HCT116 (cell line): ENCODE data around the gene RPL11. TPM values are rescaled to one million over a fixed set of nuclear protein-coding genes. Genes with fewer than 3 reads are reported as not detected.
"Not testable (repeated sequence)": the region's sequence is repeated elsewhere in the genome, so short reads cannot be mapped to it uniquely, and the experiment has no call there.

Experiments
- ATAC-seq: fragments of 200-7000 bp; cut with Tn5 transposase; 2 replicates; pipeline ENCODE4 v1.9.1; 2020; ENCODE audit warnings: mild to moderate bottlenecking, moderate library complexity
- BruUV-seq: library from RNA; stranded (reverse); fragments of 400-500 nt; replicated peaks from 2 replicates; lab custom pipeline; 2021; lab: Mats Ljungman, UMichigan
- CTCF ChIA-PET: fragments of 300-600 bp; sonication (Branson Sonifier 250); formaldehyde crosslinking; loops from one replicate; lab custom pipeline; 2021; ENCODE audit warnings: antibody characterized with exemption; lab: Charles Lee
- POLR2A ChIA-PET: fragments of 300-600, 350-600 bp; sonication (Branson Sonifier 250); formaldehyde crosslinking; loops from one replicate; lab custom pipeline; 2021; ENCODE audit warnings: antibody characterized with exemption; lab: Charles Lee
- RAD21 ChIA-PET, 2 experiments: fragments of 300-600 bp; sonication (Branson Sonifier 250); formaldehyde crosslinking; loops; one replicate each; lab custom pipeline; 2023; ENCODE audit warnings: low total read pairs in 2 of 2; ENCODE audit not compliant: uncharacterized antibody in 2 of 2, unreplicated experiment in 2 of 2, low non-redundant PET in 1 of 2; lab: Charles Lee
- DNase-seq: peaks from one replicate; pipeline ENCODE4 v3.0.0-alpha.2; 2010; ENCODE audit warnings: low read depth, low spot score
- H2AFZ ChIP-seq: fragments of 200-600 bp; shearing (Covaris generic), sonication (generic); 2 replicates; pipeline ENCODE4 v1.6.1; 2017; ENCODE audit warnings: low read depth, mixed run types, mixed read lengths, antibody characterized with exemption, low read length; ENCODE audit not compliant: poor library complexity, severe bottlenecking
- H3K27ac ChIP-seq: 2 replicates; pipeline ENCODE4 v1.5.1; 2012; ENCODE audit warnings: low read depth, low read length
- H3K27me3 ChIP-seq: fragments of 200-600 bp; sonication (generic); 2 replicates; pipeline ENCODE4 v1.6.1; 2016; ENCODE audit warnings: mixed run types, low read length, mixed read lengths; ENCODE audit not compliant: insufficient read depth
- H3K36me3 ChIP-seq, 2 experiments: fragments of 200-500 bp in 1 of 2; fragments of 200-600 bp in 1 of 2; sonication (Bioruptor generic) in 1 of 2; sonication (generic) in 1 of 2; 2 replicates each; pipeline versions ENCODE4 v1.5.1 to v1.6.1; 2014 to 2016; ENCODE audit warnings: low read length in 2 of 2, inconsistent platforms in 1 of 2, mixed read lengths in 1 of 2, mixed run types in 1 of 2; ENCODE audit not compliant: insufficient read depth in 2 of 2, control insufficient read depth in 1 of 2
- H3K4me1 ChIP-seq, 2 experiments: fragments of 200-600 bp in 1 of 2; sonication (generic) in 1 of 2; 2 replicates each; pipeline versions ENCODE4 v1.5.1 to v1.6.1; 2012 to 2017; ENCODE audit warnings: low read length in 2 of 2, inconsistent platforms in 1 of 2, mild to moderate bottlenecking in 1 of 2, mixed read lengths in 1 of 2, mixed run types in 1 of 2, moderate library complexity in 1 of 2; ENCODE audit not compliant: insufficient read depth in 2 of 2, control insufficient read depth in 1 of 2
- H3K4me2 ChIP-seq: fragments of 200-600 bp; sonication (generic); 2 replicates; pipeline ENCODE4 v1.6.1; 2017; ENCODE audit warnings: mixed run types, low read length, mixed read lengths
- H3K4me3 ChIP-seq, 2 experiments: fragments of 200-600 bp in 1 of 2; sonication (generic) in 1 of 2; replicated peaks in 1 of 2; 2 replicates each; pipeline ENCODE4 v1.5.1; 2011 to 2016; ENCODE audit warnings: low read length in 2 of 2, control low read depth in 1 of 2, low read depth in 1 of 2, mild to moderate bottlenecking in 1 of 2, mixed read lengths in 1 of 2, mixed run types in 1 of 2
- H3K79me2 ChIP-seq: fragments of 200-600 bp; sonication (generic); 2 replicates; pipeline ENCODE4 v1.6.1; 2017; ENCODE audit warnings: mild to moderate bottlenecking, mixed run types, low read length, moderate library complexity, mixed read lengths; ENCODE audit not compliant: insufficient read depth
- H3K9ac ChIP-seq: fragments of 200-600 bp; sonication (generic); 2 replicates; pipeline ENCODE4 v1.6.1; 2016; ENCODE audit warnings: low read length, mixed read lengths
- H3K9me2 ChIP-seq: fragments of 200-600 bp; sonication (generic), shearing (Covaris generic); 2 replicates; pipeline ENCODE4 v1.6.1; 2017; ENCODE audit warnings: mixed run types, mild to moderate bottlenecking, moderate library complexity; ENCODE audit not compliant: insufficient read depth
- H3K9me3 ChIP-seq, 2 experiments: fragments of 200-500 bp in 1 of 2; fragments of 200-600 bp in 1 of 2; sonication (Bioruptor generic) in 1 of 2; sonication (generic) in 1 of 2; 2 replicates each; pipeline ENCODE4 v1.6.1; 2014 to 2017; ENCODE audit warnings: low read length in 2 of 2, mixed read lengths in 2 of 2, inconsistent platforms in 1 of 2, low read depth in 1 of 2, mild to moderate bottlenecking in 1 of 2, mixed run types in 1 of 2, moderate library complexity in 1 of 2; ENCODE audit not compliant: control insufficient read depth in 1 of 2, insufficient read depth in 1 of 2
- H4K20me1 ChIP-seq: fragments of 200-600 bp; sonication (generic), shearing (Covaris generic); 2 replicates; pipeline ENCODE4 v1.6.1; 2017; ENCODE audit warnings: mixed run types, mild to moderate bottlenecking, moderate library complexity; ENCODE audit not compliant: insufficient read depth
- CEBPB ChIP-seq: IDR thresholded peaks from 2 replicates; pipeline ENCODE4 v1.6.1; 2012; ENCODE audit warnings: low read depth
- SRF ChIP-seq: IDR thresholded peaks from 2 replicates; pipeline ENCODE4 v1.6.1; 2012; ENCODE audit warnings: low read depth
- ZBTB33 ChIP-seq: IDR thresholded peaks from 2 replicates; pipeline ENCODE4 v1.6.1; 2011; ENCODE audit warnings: mild to moderate bottlenecking, low read length, moderate library complexity; ENCODE audit not compliant: insufficient replicate concordance; ENCODE audit errors: extremely low read depth
- intact Hi-C: fragments of 100-400 bp; cut with micrococcal nuclease; formaldehyde crosslinking; loops from 2 replicates; pipeline ENCODE4 v1.10.0; 2022
- total RNA-seq: library from RNA; stranded (reverse); gene quantifications from one replicate; pipeline ENCODE4 v1.2.1, GENCODE V29; 2021; ENCODE audit not compliant: unreplicated experiment

Gene RPL11
- total RNA-seq, 1 experiment from 2014 or later: 1,262 TPM

- H3K9me2 ChIP-seq: no peaks in the 10 kb centered on the region
- H3K9me3 ChIP-seq: no peaks in the 10 kb centered on the region
- H2AFZ ChIP-seq: no peak overlapping the region
- no peaks in the 10 kb centered on the region for H4K20me1 ChIP-seq
- no peak overlapping the region for H3K4me3 ChIP-seq
- no peak for DNase-seq
- TF ChIP-seq ZBTB33: no peak
- TF ChIP-seq CEBPB: no peak
- no peak for TF ChIP-seq SRF
- no peak overlapping the region for H3K4me2 ChIP-seq
- no peak overlapping the region for H3K9ac ChIP-seq
- RAD21 ChIA-PET: no interaction called here
- no peak for ATAC-seq
- H3K79me2 ChIP-seq: no peaks in the 10 kb centered on the region
- intact Hi-C loops: no loop called here
- H3K4me1 ChIP-seq: peaks cover 2% of the 10 kb centered on the region in 2 experiments; a peak in 2 of 4 replicates
- POLR2A ChIA-PET: no interaction called here
- no peak overlapping the region for H3K27ac ChIP-seq
- no TSS peak for BruUV-seq
- H3K36me3 ChIP-seq: no peaks in the 10 kb centered on the region
- peaks cover 3% of the 10 kb centered on the region; the same call in 1 of the 2 replicates for H3K27me3 ChIP-seq
- CTCF ChIA-PET: interaction anchor here (1.4 kb wide), 1 partner anchor 9 kb away, joined by 3 read pairs; no protein-coding TSS in a partner anchor
These were observed 43.0 kb upstream of the RPL11 start for GRCh38 chr1:23648576-23648975.

- H3K4me2 ChIP-seq, H3K9me2 ChIP-seq, H3K27me3 ChIP-seq, POLR2A ChIA-PET, H3K79me2 ChIP-seq, H3K36me3 ChIP-seq, H3K4me3 ChIP-seq, intact Hi-C loops, H4K20me1 ChIP-seq, H2AFZ ChIP-seq, H3K27ac ChIP-seq, ATAC-seq, H3K4me1 ChIP-seq, H3K9ac ChIP-seq, DNase-seq, BruUV-seq, RAD21 ChIA-PET, H3K9me3 ChIP-seq: not testable (repeated sequence)
- CTCF ChIA-PET: interaction anchor here (0.7 to 1.4 kb wide), 2 partner anchors 9 to 16 kb away, joined by 3 read pairs; no protein-coding TSS in a partner anchor
These were observed 42.4 kb upstream of the RPL11 start for GRCh38 chr1:23649157-23649556.
